HG03066 (cell line): Measurements from ENCODE around the gene ANKRD27.

Source experiments
- ATAC-seq: cut with Tn5 transposase; IDR thresholded peaks from one replicate; pipeline ENCODE4 v1.9.1; 2021; ENCODE audit warnings: low read depth; ENCODE audit not compliant: unreplicated experiment

The ANKRD27 gene

GRCh38 chr19:32566246-32566830 is 108.6 kb downstream of the ANKRD27 start:
- ATAC-seq = no peak

GRCh38 chr19:32563761-32564160 is 111.2 kb downstream of the ANKRD27 start:
- ATAC-seq = no peak

GRCh38 chr19:32558607-32559228 is 116.3 kb downstream of the ANKRD27 start:
- no peak for ATAC-seq

DNA sequence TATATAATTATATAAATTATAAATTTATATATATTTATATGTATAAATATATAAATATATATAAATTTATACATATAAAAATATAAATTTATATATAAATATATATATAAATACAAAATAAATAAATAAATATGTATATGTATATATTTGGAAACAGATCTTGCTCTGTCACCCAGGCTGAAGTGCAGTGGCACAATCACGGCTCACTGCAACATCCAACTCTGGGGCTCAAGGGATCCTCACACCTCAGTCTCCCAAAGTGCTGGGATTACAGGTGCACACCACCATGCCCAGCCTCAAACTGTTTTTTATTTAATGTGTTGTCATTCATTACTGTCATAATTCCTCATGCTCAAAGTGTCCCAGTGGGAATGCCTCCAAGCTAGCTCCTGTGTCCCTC is 119.2 kb downstream of the ANKRD27 start:
- ATAC-seq = no peak

- no peak for ATAC-seq
These were observed 124.3 kb downstream of the ANKRD27 start for GRCh38 chr19:32550666-32551065.
